Measurements from ENCODE around the gene RBMXL3. TPM values are rescaled to one million over a fixed set of nuclear protein-coding genes. Genes with fewer than 3 reads are reported as not detected.

RBMXL3 gene
- total RNA-seq, 1 experiment from 2014 or later = not detected

GRCh38 chrX:115173181-115173580 is 16.0 kb upstream of the RBMXL3 start:
- no peaks in the 10 kb centered on the region for H3K27me3 ChIP-seq (ENCODE audit: insufficient read depth, low read depth)
- ChIA-PET POLR2A (ENCODE audit: unreplicated experiment) (no interaction called here), CTCF (interaction anchor here (0.6 kb wide), 1 partner anchor 154 kb away, joined by 5 read pairs; no protein-coding TSS in a partner anchor)
- no peaks in the 10 kb centered on the region for H3K4me1 ChIP-seq (replicated peaks; ENCODE audit: insufficient read depth)
- no peaks in the 10 kb centered on the region for H3K9me3 ChIP-seq (ENCODE audit: insufficient read depth, low read depth)
- TF ChIP-seq CTCF (conservative IDR thresholded peaks at IDR 0.05) = no peak
- TF ChIP-seq EZH2 (IDR thresholded peaks at IDR 0.05; ENCODE audit: low read depth) = no peak
- no TSS peak for BruUV-seq (replicated peaks)
- H3K9me2 ChIP-seq (ENCODE audit: insufficient read depth) = no peaks in the 10 kb centered on the region
- H3K4me3 ChIP-seq = no peak overlapping the region
- H3K27ac ChIP-seq = no peak overlapping the region
- no peak overlapping the region for H3K4me2 ChIP-seq
- H3F3A ChIP-seq (ENCODE audit: insufficient read depth, low read depth) = no peaks in the 10 kb centered on the region
- H2AFZ ChIP-seq = no peak overlapping the region
- no peaks in the 10 kb centered on the region for H3K36me3 ChIP-seq (ENCODE audit: low read depth)
- no peaks in the 10 kb centered on the region for H3K79me2 ChIP-seq (ENCODE audit: low read depth)
- no peaks in the 10 kb centered on the region for H4K20me1 ChIP-seq (ENCODE audit: insufficient read depth)
- no peak for DNase-seq
- intact Hi-C loops (cut with micrococcal nuclease; ENCODE audit: unreplicated experiment) = no loop called here

- Histone ChIP-seq H2AFZ (no peak overlapping the region), H3K9me3 (ENCODE audit: insufficient read depth, low read depth) (no peaks in the 10 kb centered on the region), H3K79me2 (ENCODE audit: low read depth) (no peaks in the 10 kb centered on the region), H3K36me3 (ENCODE audit: low read depth) (no peaks in the 10 kb centered on the region), H4K20me1 (ENCODE audit: insufficient read depth) (no peaks in the 10 kb centered on the region), H3K4me1 (replicated peaks; ENCODE audit: insufficient read depth) (no peaks in the 10 kb centered on the region), H3K4me3 (no peak overlapping the region), H3K9me2 (ENCODE audit: insufficient read depth) (no peaks in the 10 kb centered on the region), H3F3A (ENCODE audit: insufficient read depth, low read depth) (no peaks in the 10 kb centered on the region), H3K27me3 (ENCODE audit: insufficient read depth, low read depth) (no peaks in the 10 kb centered on the region), H3K4me2 (no peak overlapping the region), H3K27ac (no peak overlapping the region)
- POLR2A ChIA-PET (ENCODE audit: unreplicated experiment) = no interaction called here
- BruUV-seq (replicated peaks) = no TSS peak
- intact Hi-C loops (cut with micrococcal nuclease; ENCODE audit: unreplicated experiment) = no loop called here
- CTCF ChIA-PET = no interaction called here
- no peak for DNase-seq
- TF ChIP-seq EZH2 (IDR thresholded peaks at IDR 0.05; ENCODE audit: low read depth) (no peak), CTCF (conservative IDR thresholded peaks at IDR 0.05) (no peak)
Observed at GRCh38 chrX:115174548-115174947, 14.7 kb upstream of the RBMXL3 start.

GRCh38 chrX:115177932-115178331 is 11.3 kb upstream of the RBMXL3 start:
- Histone ChIP-seq H3K36me3 (ENCODE audit: low read depth) (no peaks in the 10 kb centered on the region), H4K20me1 (ENCODE audit: insufficient read depth) (no peaks in the 10 kb centered on the region), H3K79me2 (ENCODE audit: low read depth) (no peaks in the 10 kb centered on the region), H3F3A (ENCODE audit: insufficient read depth, low read depth) (no peaks in the 10 kb centered on the region), H3K4me1 (replicated peaks; ENCODE audit: insufficient read depth) (no peaks in the 10 kb centered on the region), H3K9me3 (ENCODE audit: insufficient read depth, low read depth) (no peaks in the 10 kb centered on the region), H3K9me2 (ENCODE audit: insufficient read depth) (no peaks in the 10 kb centered on the region), H3K27ac (no peak overlapping the region), H3K4me2 (no peak overlapping the region), H2AFZ (no peak overlapping the region), H3K27me3 (ENCODE audit: insufficient read depth, low read depth) (no peaks in the 10 kb centered on the region), H3K4me3 (no peak overlapping the region)
- intact Hi-C loops (cut with micrococcal nuclease; ENCODE audit: unreplicated experiment) = no loop called here
- no peak for DNase-seq
- ChIA-PET CTCF (no interaction called here), POLR2A (ENCODE audit: unreplicated experiment) (no interaction called here)
- TF ChIP-seq CTCF (conservative IDR thresholded peaks at IDR 0.05) (no peak), EZH2 (IDR thresholded peaks at IDR 0.05; ENCODE audit: low read depth) (no peak)
- no TSS peak for BruUV-seq (replicated peaks)
